Measurements from ENCODE around the gene NKPD1. TPM values are rescaled to one million over a fixed set of nuclear protein-coding genes. Genes with fewer than 3 reads are reported as not detected.

Gene NKPD1
- total and polyA plus RNA-seq, 2 donors (not counting 3 experiments of a cell fraction or from before 2014, with no cell fraction given) = 0.04 TPM; not detected in 1

- DNase-seq (ENCODE audit: low read depth, low spot score) (no peak), FAIRE-seq (no peak)
- peaks cover 5% of the 10 kb centered on the region for H3K4me1 ChIP-seq (ENCODE audit: control insufficient read depth, extremely low read depth, insufficient read depth, low read length)
- H3K27ac ChIP-seq (ENCODE audit: insufficient read depth, low read depth, low read length) = no peak overlapping the region
- no peak overlapping the region for H3K4me2 ChIP-seq (ENCODE audit: insufficient read depth, low read length)
- H2AFZ ChIP-seq (ENCODE audit: low read depth, low read length) = no peak overlapping the region
- BruUV-seq (replicated peaks) = no TSS peak
- no peaks in the 10 kb centered on the region for H3K9me1 ChIP-seq (replicated peaks; ENCODE audit: control insufficient read depth, extremely low read depth, insufficient read depth, low read length)
- ChIA-PET POLR2A (no interaction called here), CTCF (interaction anchor here (0.6 kb wide), 1 partner anchor 126 kb away, joined by 3 read pairs; no protein-coding TSS in a partner anchor)
- H3K4me3 ChIP-seq (replicated peaks in 1 of 3; ENCODE audit: insufficient read depth in 1 of 3, low read depth in 1 of 3, low read length in 3 of 3) = no peak overlapping the region
- TF ChIP-seq FOS (IDR thresholded peaks at IDR 0.05; ENCODE audit: borderline replicate concordance, insufficient read depth, low read length) (no peak), JUN (IDR thresholded peaks at IDR 0.05; ENCODE audit: borderline replicate concordance, insufficient read depth, insufficient read length, low read depth) (no peak), MAX (IDR thresholded peaks at IDR 0.05; ENCODE audit: insufficient read depth, insufficient read length) (no peak), POLR2A (IDR thresholded peaks at IDR 0.05; ENCODE audit: low read depth, low read length) (no peak), POLR2AphosphoS5 (IDR thresholded peaks at IDR 0.05; ENCODE audit: insufficient read depth, low read depth, low read length) (no peak), EZH2 (IDR thresholded peaks at IDR 0.05; ENCODE audit: borderline replicate concordance, low read depth, low read length, severe bottlenecking) (no peak), MYC (IDR thresholded peaks at IDR 0.05; ENCODE audit: low read depth, low read length) (no peak), GATA2 (IDR thresholded peaks at IDR 0.05; ENCODE audit: insufficient read depth, insufficient read length, low read depth, low read length) (no peak)
- TF ChIP-seq, protein P1, sequence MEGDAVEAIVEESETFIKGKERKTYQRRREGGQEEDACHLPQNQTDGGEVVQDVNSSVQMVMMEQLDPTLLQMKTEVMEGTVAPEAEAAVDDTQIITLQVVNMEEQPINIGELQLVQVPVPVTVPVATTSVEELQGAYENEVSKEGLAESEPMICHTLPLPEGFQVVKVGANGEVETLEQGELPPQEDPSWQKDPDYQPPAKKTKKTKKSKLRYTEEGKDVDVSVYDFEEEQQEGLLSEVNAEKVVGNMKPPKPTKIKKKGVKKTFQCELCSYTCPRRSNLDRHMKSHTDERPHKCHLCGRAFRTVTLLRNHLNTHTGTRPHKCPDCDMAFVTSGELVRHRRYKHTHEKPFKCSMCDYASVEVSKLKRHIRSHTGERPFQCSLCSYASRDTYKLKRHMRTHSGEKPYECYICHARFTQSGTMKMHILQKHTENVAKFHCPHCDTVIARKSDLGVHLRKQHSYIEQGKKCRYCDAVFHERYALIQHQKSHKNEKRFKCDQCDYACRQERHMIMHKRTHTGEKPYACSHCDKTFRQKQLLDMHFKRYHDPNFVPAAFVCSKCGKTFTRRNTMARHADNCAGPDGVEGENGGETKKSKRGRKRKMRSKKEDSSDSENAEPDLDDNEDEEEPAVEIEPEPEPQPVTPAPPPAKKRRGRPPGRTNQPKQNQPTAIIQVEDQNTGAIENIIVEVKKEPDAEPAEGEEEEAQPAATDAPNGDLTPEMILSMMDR (IDR thresholded peaks at IDR 0.05; ENCODE audit: extremely low read depth in 1 of 2, insufficient read depth in 1 of 2, low read depth in 1 of 2, low read length in 2 of 2) = no peak
- H3K9me3 ChIP-seq (replicated peaks; ENCODE audit: control insufficient read depth, insufficient read depth, low read length) = no peaks in the 10 kb centered on the region
- intact Hi-C loops (cut with micrococcal nuclease) = no loop called here
- dilution Hi-C loops (cut with MboI; ENCODE audit: extremely low pct_ligation_motif_present, low sequenced_read_pairs) = no loop called here
- no peaks in the 10 kb centered on the region for H4K20me1 ChIP-seq (replicated peaks; ENCODE audit: control insufficient read depth, extremely low read depth, insufficient read depth, low read length)
- H3K79me2 ChIP-seq (ENCODE audit: control insufficient read depth, insufficient read depth, low read length) = no peaks in the 10 kb centered on the region
- H3K27me3 ChIP-seq (ENCODE audit: control insufficient read depth in 2 of 2, insufficient read depth in 2 of 2, low read length in 2 of 2) = no peaks in the 10 kb centered on the region
- no peaks in the 10 kb centered on the region for H3K36me3 ChIP-seq (ENCODE audit: control insufficient read depth in 2 of 2, extremely low read depth in 1 of 2, insufficient read depth in 2 of 2, low read length in 2 of 2)
- no peak overlapping the region for H3K9ac ChIP-seq (replicated peaks; ENCODE audit: extremely low read depth, insufficient read depth, low read length)
Observed at GRCh38 chr19:45191375-45191774, 30.6 kb upstream of the NKPD1 start.

Data from endothelial cell of umbilical vein (primary cell).